H9 (cell line): ENCODE measurements around the gene PTGDR2. TPM values are rescaled to one million over a fixed set of nuclear protein-coding genes. Genes with fewer than 3 reads are reported as not detected.

Experiments used
- DNase-seq: peaks from one replicate; pipeline ENCODE4 v3.0.0-alpha.2; 2017
- H2AFZ ChIP-seq: one replicate; pipeline ENCODE4 v1.6.1; 2013; ENCODE audit warnings: mild to moderate bottlenecking, low read length, control low read depth, moderate library complexity
- H2AK5ac ChIP-seq: 2 replicates; pipeline ENCODE4 v1.6.1; 2013; ENCODE audit warnings: low read length, control low read depth, mixed read lengths; ENCODE audit not compliant: insufficient read length
- H2BK120ac ChIP-seq: one replicate; pipeline ENCODE4 v1.6.1; 2013; ENCODE audit warnings: low read depth, mild to moderate bottlenecking, low read length, control low read depth, inconsistent platforms; ENCODE audit not compliant: poor library complexity, severe bottlenecking
- H2BK12ac ChIP-seq: 2 replicates; pipeline ENCODE4 v1.6.1; 2013; ENCODE audit warnings: low read length, control low read depth, mixed read lengths, low read depth; ENCODE audit not compliant: insufficient read length
- H2BK15ac ChIP-seq: 2 replicates; pipeline ENCODE4 v1.6.1; 2013; ENCODE audit warnings: low read depth, low read length, control low read depth
- H2BK20ac ChIP-seq: one replicate; pipeline ENCODE4 v1.6.1; 2013; ENCODE audit warnings: low read depth, mild to moderate bottlenecking, low read length, control low read depth, inconsistent platforms; ENCODE audit not compliant: poor library complexity, severe bottlenecking
- H2BK5ac ChIP-seq: 2 replicates; pipeline ENCODE4 v1.6.1; 2013; ENCODE audit warnings: low read length, control low read depth, mixed read lengths; ENCODE audit not compliant: insufficient read length
- H3K14ac ChIP-seq: 2 replicates; pipeline ENCODE4 v1.6.1; 2013; ENCODE audit warnings: low read length, control low read depth; ENCODE audit not compliant: insufficient read depth
- H3K18ac ChIP-seq: 2 replicates; pipeline ENCODE4 v1.6.1; 2013; ENCODE audit warnings: low read depth, mild to moderate bottlenecking, mixed read lengths, low read length, control low read depth; ENCODE audit not compliant: insufficient read length
- H3K23ac ChIP-seq: 2 replicates; pipeline ENCODE4 v1.6.1; 2013; ENCODE audit warnings: low read length, control low read depth, mixed read lengths, low read depth; ENCODE audit not compliant: insufficient read length
- H3K23me2 ChIP-seq: 2 replicates; pipeline ENCODE4 v1.6.1; 2013; ENCODE audit warnings: low read depth, mild to moderate bottlenecking, mixed read lengths, low read length, control low read depth; ENCODE audit not compliant: insufficient read length, poor library complexity, severe bottlenecking
- H3K27ac ChIP-seq: 2 replicates; pipeline ENCODE4 v1.5.1; 2013; ENCODE audit warnings: low read length, control low read depth, mixed read lengths, low read depth; ENCODE audit not compliant: insufficient read length
- H3K27me3 ChIP-seq: 2 replicates; pipeline ENCODE4 v1.6.1; 2013; ENCODE audit warnings: low read length, control low read depth, inconsistent platforms; ENCODE audit not compliant: insufficient read depth
- H3K4ac ChIP-seq: 2 replicates; pipeline ENCODE4 v1.6.1; 2013; ENCODE audit warnings: low read depth, mild to moderate bottlenecking, control low read depth, inconsistent platforms, low read length, moderate library complexity
- H3K4me1 ChIP-seq: 2 replicates; pipeline ENCODE4 v1.6.1; 2013; ENCODE audit warnings: low read length, control low read depth, inconsistent platforms; ENCODE audit not compliant: insufficient read depth
- H3K4me2 ChIP-seq: 2 replicates; pipeline ENCODE4 v1.6.1; 2013; ENCODE audit warnings: low read length, control low read depth, mixed read lengths; ENCODE audit not compliant: insufficient read length, insufficient read depth
- H3K56ac ChIP-seq: 2 replicates; pipeline ENCODE4 v1.6.1; 2013; ENCODE audit warnings: low read depth, mild to moderate bottlenecking, mixed read lengths, low read length, control low read depth; ENCODE audit not compliant: insufficient read length
- H3K79me1 ChIP-seq: 2 replicates; pipeline ENCODE4 v1.6.1; 2013; ENCODE audit warnings: low read depth, mild to moderate bottlenecking, moderate library complexity, low read length, control low read depth, inconsistent platforms; ENCODE audit not compliant: insufficient read depth, poor library complexity, severe bottlenecking
- H3K79me2 ChIP-seq: 2 replicates; pipeline ENCODE4 v1.6.1; 2013; ENCODE audit warnings: low read length, control low read depth, inconsistent platforms; ENCODE audit not compliant: insufficient read depth
- H3K9ac ChIP-seq: 2 replicates; pipeline ENCODE4 v1.6.1; 2013; ENCODE audit warnings: low read length, control low read depth, mixed read lengths; ENCODE audit not compliant: insufficient read length; ENCODE audit errors: extremely low read depth
- H3K9me3 ChIP-seq: one replicate; pipeline ENCODE4 v1.6.1; 2013; ENCODE audit warnings: low read depth, low read length, inconsistent platforms; ENCODE audit not compliant: control insufficient read depth
- H3T11ph ChIP-seq: one replicate; pipeline ENCODE4 v1.6.1; 2013; ENCODE audit warnings: mild to moderate bottlenecking, low read length, control low read depth, inconsistent platforms
- H4K20me1 ChIP-seq: one replicate; pipeline ENCODE4 v1.6.1; 2013; ENCODE audit not compliant: control insufficient read depth, insufficient read length, insufficient read depth
- H4K5ac ChIP-seq: 2 replicates; pipeline ENCODE4 v1.6.1; 2013; ENCODE audit warnings: low read depth, mild to moderate bottlenecking, mixed read lengths, low read length, control low read depth; ENCODE audit not compliant: insufficient read length
- H4K8ac ChIP-seq: replicated peaks from 2 replicates; pipeline ENCODE4 v1.6.1; 2013; ENCODE audit warnings: low read length, control low read depth, mixed read lengths, low read depth; ENCODE audit not compliant: insufficient read length
- H4K91ac ChIP-seq: 2 replicates; pipeline ENCODE4 v1.6.1; 2013; ENCODE audit warnings: low read depth, mild to moderate bottlenecking, moderate library complexity, mixed read lengths, low read length, control low read depth; ENCODE audit not compliant: insufficient read length
- H3K27ac Mint-ChIP-seq, 3 experiments: 2 replicates in 2 of 3; 3 replicates in 1 of 3; pipeline ENCODE4 v1.8.0; 2020 to 2021; ENCODE audit warnings: mixed read lengths in 3 of 3, mild to moderate bottlenecking in 1 of 3, moderate library complexity in 1 of 3
- H3K27me3 Mint-ChIP-seq: 2 replicates; pipeline ENCODE4 v1.8.0; 2021; ENCODE audit warnings: low read depth, mild to moderate bottlenecking, moderate library complexity, mixed read lengths
- H3K36me3 Mint-ChIP-seq, 3 experiments: 2 replicates in 2 of 3; 3 replicates in 1 of 3; pipeline ENCODE4 v1.8.0; 2020 to 2021; ENCODE audit warnings: low read depth in 3 of 3, mixed read lengths in 3 of 3; ENCODE audit not compliant: insufficient read depth in 1 of 3
- H3K4me1 Mint-ChIP-seq, 2 experiments: 2 replicates each; pipeline ENCODE4 v1.8.0; 2020; ENCODE audit warnings: mixed read lengths in 2 of 2
- H3K4me3 Mint-ChIP-seq, 2 experiments: 2 replicates in 1 of 2; 3 replicates in 1 of 2; pipeline ENCODE4 v1.8.0; 2020 to 2021; ENCODE audit warnings: mild to moderate bottlenecking in 2 of 2, mixed read lengths in 2 of 2, moderate library complexity in 1 of 2
- H3K9me3 Mint-ChIP-seq, 2 experiments: 2 replicates in 1 of 2; 3 replicates in 1 of 2; pipeline ENCODE4 v1.8.0; 2020; ENCODE audit warnings: mild to moderate bottlenecking in 2 of 2, mixed read lengths in 2 of 2, moderate library complexity in 1 of 2
- CTCF ChIP-seq: fragments of 200-600 bp; sonication (generic); conservative IDR thresholded peaks from 3 replicates; pipeline ENCODE4 v1.8.0; 2021; ENCODE audit warnings: antibody characterized with exemption, mild to moderate bottlenecking
- WGBS: extraction: QIAGEN DNeasy Blood & Tissue Kit; methylation state at CpG from one replicate; pipeline ENCODE4 v1.1.7; 2013; ENCODE audit warnings: missing lambda C conversion rate, low lambda C conversion rate, mixed read lengths; ENCODE audit not compliant: insufficient read length; ENCODE audit errors: extremely low coverage; 5-methylcytosine and 5-hydroxymethylcytosine counted together
- total RNA-seq: library from RNA; stranded (reverse); gene quantifications from 2 replicates; pipeline ENCODE4 v1.2.1, GENCODE V29; 2021

The PTGDR2 gene
- total RNA-seq, 1 experiment from 2014 or later = not detected

- no peak overlapping the region for H3T11ph ChIP-seq
- no peaks in the 10 kb centered on the region for H3K79me1 ChIP-seq
- no peaks in the 10 kb centered on the region for H3K4me1 ChIP-seq
- no peaks in the 10 kb centered on the region for H3K23me2 ChIP-seq
- DNase-seq = no peak
- H2BK5ac ChIP-seq = no peak overlapping the region
- no peak overlapping the region for H3K23ac ChIP-seq
- H3K36me3 Mint-ChIP-seq = no peaks in the 10 kb centered on the region; a peak in 1 of 7 replicates
- H3K79me2 ChIP-seq = no peaks in the 10 kb centered on the region
- no peak for TF ChIP-seq CTCF
- H2BK120ac ChIP-seq = no peak overlapping the region
- H3K4ac ChIP-seq = no peak overlapping the region
- no peak overlapping the region for H2BK20ac ChIP-seq
- no peaks in the 10 kb centered on the region for H3K27me3 ChIP-seq
- H2AK5ac ChIP-seq = no peak overlapping the region
- no peak overlapping the region for H4K5ac ChIP-seq
- H3K14ac ChIP-seq = no peak overlapping the region
- no peak overlapping the region for H3K9ac ChIP-seq
- H3K9me3 ChIP-seq = no peaks in the 10 kb centered on the region
- H3K27ac Mint-ChIP-seq = peak overlapping the region in 1 of 3 experiments; percentile 55; a peak in 1 of 7 replicates
- no peak overlapping the region for H2BK15ac ChIP-seq
- H4K91ac ChIP-seq = no peak overlapping the region
- H3K27ac ChIP-seq = no peak overlapping the region
- no peak overlapping the region for H4K8ac ChIP-seq
- H3K27me3 Mint-ChIP-seq = peaks cover 4% of the 10 kb centered on the region
- no peak overlapping the region for H2AFZ ChIP-seq
- no peak overlapping the region for H2BK12ac ChIP-seq
- no peaks in the 10 kb centered on the region for H3K4me1 Mint-ChIP-seq
- no peak overlapping the region for H3K4me3 Mint-ChIP-seq
- no peak overlapping the region for H3K18ac ChIP-seq
- peaks cover 5 to 7% of the 10 kb centered on the region in 2 experiments for H3K9me3 Mint-ChIP-seq
- WGBS = no CpG with 5 or more reads among the region's 15 CpGs
- no peak overlapping the region for H3K4me2 ChIP-seq
- H3K56ac ChIP-seq = no peak overlapping the region
- no peaks in the 10 kb centered on the region for H4K20me1 ChIP-seq
Observed at GRCh38 chr11:60821827-60822599, 33.7 kb downstream of the PTGDR2 start.
